Prostate gland (tissue), 2 donors: Measurements from ENCODE around the gene TBC1D14. TPM values are rescaled to one million over a fixed set of nuclear protein-coding genes. Genes with fewer than 3 reads are reported as not detected.

Experiments
- DNase-seq: peaks from one replicate; pipeline ENCODE4 v3.0.0-alpha.2; 2019; ENCODE audit warnings: low spot score
- H3K27ac ChIP-seq, 2 donors: fragments of 200-600 bp; sonication (generic); 2 replicates each; pipeline ENCODE4 v1.5.1; 2017 to 2019
- H3K27me3 ChIP-seq: fragments of 200-600 bp; sonication (generic); replicated peaks from 2 replicates; pipeline ENCODE4 v1.5.1; 2019; ENCODE audit not compliant: insufficient read depth
- H3K36me3 ChIP-seq, 2 donors: fragments of 200-600 bp; sonication (generic); 1 replicate in 1 of 2; 2 replicates in 1 of 2; pipeline versions ENCODE4 v1.5.1 to v1.8.1; 2017 to 2019
- H3K4me1 ChIP-seq: fragments of 200-600 bp; sonication (generic); replicated peaks from 2 replicates; pipeline ENCODE4 v1.5.1; 2019
- H3K4me3 ChIP-seq, 2 donors: fragments of 200-600 bp; sonication (generic); 2 replicates each; pipeline ENCODE4 v1.5.1; 2017 to 2019
- H3K9me3 ChIP-seq: fragments of 200-600 bp; sonication (generic); 2 replicates; pipeline ENCODE4 v1.5.1; 2017
- CTCF ChIP-seq, 4 experiments: fragments of 200-600 bp in 2 of 4; fragments of 450-650 bp in 2 of 4; sonication (generic) in 2 of 4; IDR thresholded peaks; 1 replicate in 3 of 4; 2 replicates in 1 of 4; pipeline ENCODE4 v1.5.1; 2016 to 2019; ENCODE audit warnings: antibody characterized with exemption in 4 of 4, mild to moderate bottlenecking in 2 of 4, moderate library complexity in 2 of 4
- POLR2A ChIP-seq: fragments of 450-650 bp; IDR thresholded peaks from one replicate; pipeline ENCODE4 v1.6.1; 2016; ENCODE audit warnings: antibody characterized with exemption, mild to moderate bottlenecking
- POLR2AphosphoS5 ChIP-seq: sonication (generic); formaldehyde crosslinking; IDR thresholded peaks from one replicate; pipeline ENCODE4 v1.6.1; 2017; ENCODE audit warnings: antibody characterized with exemption
- WGBS: methylation state at CpG from one replicate; pipeline ENCODE4 v1.1.5; 2018; 5-methylcytosine and 5-hydroxymethylcytosine counted together
- intact Hi-C: fragments of 100-400 bp; cut with DNase I; formaldehyde crosslinking; loops from one replicate; pipeline ENCODE4 v1.14.2; 2022
- total RNA-seq, 2 donors: library from RNA; depleted of rRNA; stranded (reverse); fragments of >200 nt; gene quantifications; one replicate each; pipeline ENCODE4 v1.1.0, GENCODE V29; 2016

Gene TBC1D14
- total RNA-seq, 2 donors from 2014 or later, result 56.2 to 90.5 TPM

- 92% methylated on average over 7 of the region's 7 CpGs for WGBS
Measured at GRCh38 chr4:6880691-6881090, 28.9 kb upstream of the TBC1D14 start.

GRCh38 chr4:6881908-6882307 is 27.7 kb upstream of the TBC1D14 start:
- Histone ChIP-seq H3K36me3 (peaks cover 0 to 9% of the 10 kb centered on the region in 2 donors), H3K4me1 (no peaks in the 10 kb centered on the region), H3K9me3 (no peaks in the 10 kb centered on the region), H3K4me3 (no peak overlapping the region), H3K27ac (no peak overlapping the region), H3K27me3 (no peaks in the 10 kb centered on the region)
- no peak for TF ChIP-seq CTCF (IDR thresholded peaks at IDR 0.05)
- no peak for TF ChIP-seq POLR2A
- TF ChIP-seq POLR2AphosphoS5, result no peak
- intact Hi-C loops, result no loop called here
- WGBS, result 74% methylated on average over 16 of the region's 16 CpGs
- DNase-seq, result no peak

More at GRCh38 chr4:6880691-6881090, 28.9 kb upstream of the TBC1D14 start:
- no peak for DNase-seq
- Histone ChIP-seq H3K4me3 (no peak overlapping the region), H3K36me3 (peaks cover 0 to 9% of the 10 kb centered on the region in 2 donors), H3K4me1 (no peaks in the 10 kb centered on the region), H3K9me3 (no peaks in the 10 kb centered on the region), H3K27me3 (no peaks in the 10 kb centered on the region), H3K27ac (no peak overlapping the region)
- TF ChIP-seq POLR2AphosphoS5 (no peak), CTCF (IDR thresholded peaks at IDR 0.05) (no peak), POLR2A (no peak)
- intact Hi-C loops, result no loop called here

- no peak overlapping the region for H3K4me3 ChIP-seq
- intact Hi-C loops, result no loop called here
- H3K4me1 ChIP-seq, result no peaks in the 10 kb centered on the region
- WGBS, result 74% methylated on average over 3 of the region's 3 CpGs
- DNase-seq, result no peak
- TF ChIP-seq POLR2A (no peak), POLR2AphosphoS5 (no peak), CTCF (IDR thresholded peaks at IDR 0.05) (no peak)
- no peak overlapping the region for H3K27ac ChIP-seq
- H3K27me3 ChIP-seq, result no peaks in the 10 kb centered on the region
- no peaks in the 10 kb centered on the region for H3K9me3 ChIP-seq
- H3K36me3 ChIP-seq, result peaks cover 0 to 2% of the 10 kb centered on the region in 2 donors
Measured at GRCh38 chr4:6884341-6884870, 25.2 kb upstream of the TBC1D14 start.

GRCh38 chr4:6885953-6886557 is 23.6 kb upstream of the TBC1D14 start:
- Histone ChIP-seq H3K27me3 (no peaks in the 10 kb centered on the region), H3K4me1 (no peaks in the 10 kb centered on the region), H3K9me3 (no peaks in the 10 kb centered on the region), H3K4me3 (no peak overlapping the region), H3K36me3 (no peaks in the 10 kb centered on the region), H3K27ac (peak overlapping the region; percentile 21 to 44)
- WGBS, result 37% methylated on average over 15 of the region's 15 CpGs
- no peak for DNase-seq
- TF ChIP-seq CTCF (IDR thresholded peaks at IDR 0.05) (peak in 2 of 4 experiments; percentile 18 to 29), POLR2AphosphoS5 (no peak), POLR2A (no peak)
- intact Hi-C loops, result loop anchor here (5.0 kb wide), 1 partner anchor 169 kb away; the partner anchor contains the start of gene BLOC1S4

- intact Hi-C loops, result loop anchor here (5.0 kb wide), 1 partner anchor 170 kb away; the partner anchor contains the start of gene BLOC1S4
- TF ChIP-seq POLR2A, result no peak
- no peak for TF ChIP-seq CTCF (IDR thresholded peaks at IDR 0.05)
- TF ChIP-seq POLR2AphosphoS5, result no peak
- H3K4me3 ChIP-seq, result no peak overlapping the region
- 82% methylated on average over 10 of the region's 10 CpGs for WGBS
- H3K27ac ChIP-seq, result no peak overlapping the region
- DNase-seq, result no peak
- H3K4me1 ChIP-seq, result no peaks in the 10 kb centered on the region
- no peaks in the 10 kb centered on the region for H3K9me3 ChIP-seq
- H3K27me3 ChIP-seq, result no peaks in the 10 kb centered on the region
- H3K36me3 ChIP-seq, result no peaks in the 10 kb centered on the region
Measured at GRCh38 chr4:6886886-6887285, 22.7 kb upstream of the TBC1D14 start.
